Measurements from ENCODE around the gene KCNE3. TPM values are rescaled to one million over a fixed set of nuclear protein-coding genes. Genes with fewer than 3 reads are reported as not detected.

KCNE3 gene
- total RNA-seq, 1 experiment from 2014 or later = not detected

DNA sequence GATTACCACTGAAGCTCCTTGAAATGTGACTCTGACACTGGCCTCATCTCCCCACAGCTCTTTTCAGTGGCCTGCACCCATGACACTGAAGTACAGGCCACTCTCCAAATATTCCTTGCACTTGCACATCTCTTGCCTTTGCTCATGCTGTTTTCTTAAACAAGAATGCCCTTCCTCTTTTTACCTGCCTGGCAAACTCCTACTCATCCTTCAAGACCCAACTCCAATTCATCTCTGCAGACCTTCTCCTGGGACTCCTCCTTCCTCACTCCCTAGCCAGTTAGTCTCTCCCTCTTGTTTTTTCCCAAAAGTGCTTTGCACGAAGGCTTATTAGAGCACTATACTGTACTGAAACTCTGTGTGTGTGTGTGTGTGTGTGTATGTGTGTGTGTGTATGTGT, 2.6 kb downstream of the KCNE3 start:
- TF ChIP-seq, protein P1, sequence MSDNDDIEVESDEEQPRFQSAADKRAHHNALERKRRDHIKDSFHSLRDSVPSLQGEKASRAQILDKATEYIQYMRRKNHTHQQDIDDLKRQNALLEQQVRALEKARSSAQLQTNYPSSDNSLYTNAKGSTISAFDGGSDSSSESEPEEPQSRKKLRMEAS (IDR thresholded peaks at IDR 0.05) = no peak
- TF ChIP-seq, protein P2, sequence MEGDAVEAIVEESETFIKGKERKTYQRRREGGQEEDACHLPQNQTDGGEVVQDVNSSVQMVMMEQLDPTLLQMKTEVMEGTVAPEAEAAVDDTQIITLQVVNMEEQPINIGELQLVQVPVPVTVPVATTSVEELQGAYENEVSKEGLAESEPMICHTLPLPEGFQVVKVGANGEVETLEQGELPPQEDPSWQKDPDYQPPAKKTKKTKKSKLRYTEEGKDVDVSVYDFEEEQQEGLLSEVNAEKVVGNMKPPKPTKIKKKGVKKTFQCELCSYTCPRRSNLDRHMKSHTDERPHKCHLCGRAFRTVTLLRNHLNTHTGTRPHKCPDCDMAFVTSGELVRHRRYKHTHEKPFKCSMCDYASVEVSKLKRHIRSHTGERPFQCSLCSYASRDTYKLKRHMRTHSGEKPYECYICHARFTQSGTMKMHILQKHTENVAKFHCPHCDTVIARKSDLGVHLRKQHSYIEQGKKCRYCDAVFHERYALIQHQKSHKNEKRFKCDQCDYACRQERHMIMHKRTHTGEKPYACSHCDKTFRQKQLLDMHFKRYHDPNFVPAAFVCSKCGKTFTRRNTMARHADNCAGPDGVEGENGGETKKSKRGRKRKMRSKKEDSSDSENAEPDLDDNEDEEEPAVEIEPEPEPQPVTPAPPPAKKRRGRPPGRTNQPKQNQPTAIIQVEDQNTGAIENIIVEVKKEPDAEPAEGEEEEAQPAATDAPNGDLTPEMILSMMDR (IDR thresholded peaks at IDR 0.05 in 2 of 3, conservative IDR thresholded peaks at IDR 0.05 in 1 of 3; ENCODE audit: borderline replicate concordance in 1 of 3, insufficient read depth in 1 of 3, low read depth in 2 of 3, low read length in 2 of 3) = no peak
- Histone ChIP-seq H4K20me1 (ENCODE audit: insufficient read depth) (no peaks in the 10 kb centered on the region), H3K4me2 (ENCODE audit: low read length) (no peak overlapping the region), H3K27ac (ENCODE audit: low read depth, low read length) (no peak overlapping the region), H2AFZ (ENCODE audit: low read depth, low read length, poor library complexity, severe bottlenecking) (no peak overlapping the region), H3K79me2 (ENCODE audit: insufficient read depth, low read length) (no peaks in the 10 kb centered on the region), H3K9me3 (ENCODE audit: control insufficient read depth in 1 of 2, insufficient read depth in 1 of 2, low read depth in 1 of 2, low read length in 2 of 2) (no peaks in the 10 kb centered on the region), H3K4me3 (replicated peaks in 1 of 2; ENCODE audit: low read depth in 1 of 2, low read length in 2 of 2) (no peak overlapping the region), H3K27me3 (ENCODE audit: insufficient read depth, low read length) (no peaks in the 10 kb centered on the region; the same call in 1 of the 2 replicates), H3K9ac (ENCODE audit: low read length) (no peak overlapping the region), H3K9me2 (ENCODE audit: insufficient read depth) (no peaks in the 10 kb centered on the region), H3K36me3 (ENCODE audit: control insufficient read depth in 1 of 2, insufficient read depth in 2 of 2, low read length in 2 of 2) (no peaks in the 10 kb centered on the region), H3K4me1 (ENCODE audit: control insufficient read depth in 1 of 2, insufficient read depth in 2 of 2, low read length in 2 of 2) (peaks cover 2 to 7% of the 10 kb centered on the region in 2 experiments; a peak in 1 of 4 replicates)
- DNase-seq (ENCODE audit: low read depth, low spot score) (no peak), ATAC-seq (no peak)
- POLR2A ChIA-PET = no interaction called here
- intact Hi-C loops (cut with micrococcal nuclease) = no loop called here
- CTCF ChIA-PET = interaction anchor here (1.5 kb wide), 1 partner anchor 106 kb away, joined by 3 read pairs; no protein-coding TSS in a partner anchor
- RAD21 ChIA-PET (ENCODE audit: low non-redundant PET in 1 of 2, low total read pairs in 2 of 2, uncharacterized antibody in 2 of 2, unreplicated experiment in 2 of 2) = no interaction called here
- no TSS peak for BruUV-seq (replicated peaks)

DNA sequence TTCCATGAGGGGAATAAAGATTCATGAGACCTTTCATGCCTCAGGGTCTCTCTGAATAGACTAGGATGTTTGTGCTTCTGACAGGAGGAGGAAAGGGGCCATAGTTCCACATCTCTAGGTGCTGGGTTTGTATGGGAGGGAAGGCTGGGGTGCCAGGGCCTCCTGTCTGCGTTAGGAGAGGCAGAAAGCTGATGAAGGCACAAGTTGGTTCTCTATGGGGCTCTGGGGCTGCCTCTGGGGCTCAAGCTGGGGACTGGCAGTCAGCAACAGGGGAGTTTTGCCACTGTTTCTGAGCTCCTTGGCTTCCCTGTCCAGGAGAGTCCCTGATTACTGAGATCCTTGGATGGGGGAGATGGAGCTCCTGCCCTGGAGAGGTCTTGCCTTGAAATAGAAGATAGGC, 4.1 kb downstream of the KCNE3 start:
- DNase-seq (ENCODE audit: low read depth, low spot score) (no peak), ATAC-seq (no peak)
- H3K27ac ChIP-seq (ENCODE audit: low read depth, low read length) = no peak overlapping the region
- H3K9me2 ChIP-seq (ENCODE audit: insufficient read depth) = no peaks in the 10 kb centered on the region
- H3K4me3 ChIP-seq (replicated peaks in 1 of 2; ENCODE audit: low read depth in 1 of 2, low read length in 2 of 2) = no peak overlapping the region
- H4K20me1 ChIP-seq (ENCODE audit: insufficient read depth) = no peaks in the 10 kb centered on the region
- H3K4me2 ChIP-seq (ENCODE audit: low read length) = no peak overlapping the region
- BruUV-seq (replicated peaks) = no TSS peak
- H3K79me2 ChIP-seq (ENCODE audit: insufficient read depth, low read length) = no peaks in the 10 kb centered on the region
- ChIA-PET POLR2A (no interaction called here), RAD21 (ENCODE audit: low non-redundant PET in 1 of 2, low total read pairs in 2 of 2, uncharacterized antibody in 2 of 2, unreplicated experiment in 2 of 2) (no interaction called here), CTCF (interaction anchor here (1.5 kb wide), 1 partner anchor 108 kb away, joined by 3 read pairs; no protein-coding TSS in a partner anchor)
- no peak overlapping the region for H2AFZ ChIP-seq (ENCODE audit: low read depth, low read length, poor library complexity, severe bottlenecking)
- H3K9ac ChIP-seq (ENCODE audit: low read length) = no peak overlapping the region
- no peaks in the 10 kb centered on the region for H3K36me3 ChIP-seq (ENCODE audit: control insufficient read depth in 1 of 2, insufficient read depth in 2 of 2, low read length in 2 of 2)
- intact Hi-C loops (cut with micrococcal nuclease) = no loop called here
- TF ChIP-seq JUND (IDR thresholded peaks at IDR 0.05) (no peak), RAD21 (IDR thresholded peaks at IDR 0.05; ENCODE audit: low read depth) (no peak), SP1 (IDR thresholded peaks at IDR 0.05; ENCODE audit: low read depth) (no peak), TCF7L2 (IDR thresholded peaks at IDR 0.05; ENCODE audit: borderline replicate concordance, extremely low read depth, insufficient read depth, insufficient read length) (no peak), CBX3 (IDR thresholded peaks at IDR 0.05; ENCODE audit: low read depth) (no peak), POLR2A (IDR thresholded peaks at IDR 0.05; ENCODE audit: borderline replicate concordance, extremely low read depth, insufficient read depth, insufficient read length) (no peak), EZH2phosphoT487 (IDR thresholded peaks at IDR 0.05; ENCODE audit: borderline replicate concordance) (no peak), EGR1 (IDR thresholded peaks at IDR 0.05; ENCODE audit: low read depth) (no peak), SIN3A (IDR thresholded peaks at IDR 0.05; ENCODE audit: low read depth) (no peak)
- TF ChIP-seq, protein P3, sequence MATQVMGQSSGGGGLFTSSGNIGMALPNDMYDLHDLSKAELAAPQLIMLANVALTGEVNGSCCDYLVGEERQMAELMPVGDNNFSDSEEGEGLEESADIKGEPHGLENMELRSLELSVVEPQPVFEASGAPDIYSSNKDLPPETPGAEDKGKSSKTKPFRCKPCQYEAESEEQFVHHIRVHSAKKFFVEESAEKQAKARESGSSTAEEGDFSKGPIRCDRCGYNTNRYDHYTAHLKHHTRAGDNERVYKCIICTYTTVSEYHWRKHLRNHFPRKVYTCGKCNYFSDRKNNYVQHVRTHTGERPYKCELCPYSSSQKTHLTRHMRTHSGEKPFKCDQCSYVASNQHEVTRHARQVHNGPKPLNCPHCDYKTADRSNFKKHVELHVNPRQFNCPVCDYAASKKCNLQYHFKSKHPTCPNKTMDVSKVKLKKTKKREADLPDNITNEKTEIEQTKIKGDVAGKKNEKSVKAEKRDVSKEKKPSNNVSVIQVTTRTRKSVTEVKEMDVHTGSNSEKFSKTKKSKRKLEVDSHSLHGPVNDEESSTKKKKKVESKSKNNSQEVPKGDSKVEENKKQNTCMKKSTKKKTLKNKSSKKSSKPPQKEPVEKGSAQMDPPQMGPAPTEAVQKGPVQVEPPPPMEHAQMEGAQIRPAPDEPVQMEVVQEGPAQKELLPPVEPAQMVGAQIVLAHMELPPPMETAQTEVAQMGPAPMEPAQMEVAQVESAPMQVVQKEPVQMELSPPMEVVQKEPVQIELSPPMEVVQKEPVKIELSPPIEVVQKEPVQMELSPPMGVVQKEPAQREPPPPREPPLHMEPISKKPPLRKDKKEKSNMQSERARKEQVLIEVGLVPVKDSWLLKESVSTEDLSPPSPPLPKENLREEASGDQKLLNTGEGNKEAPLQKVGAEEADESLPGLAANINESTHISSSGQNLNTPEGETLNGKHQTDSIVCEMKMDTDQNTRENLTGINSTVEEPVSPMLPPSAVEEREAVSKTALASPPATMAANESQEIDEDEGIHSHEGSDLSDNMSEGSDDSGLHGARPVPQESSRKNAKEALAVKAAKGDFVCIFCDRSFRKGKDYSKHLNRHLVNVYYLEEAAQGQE (IDR thresholded peaks at IDR 0.05; ENCODE audit: low read depth) = no peak
- TF ChIP-seq, protein P4, sequence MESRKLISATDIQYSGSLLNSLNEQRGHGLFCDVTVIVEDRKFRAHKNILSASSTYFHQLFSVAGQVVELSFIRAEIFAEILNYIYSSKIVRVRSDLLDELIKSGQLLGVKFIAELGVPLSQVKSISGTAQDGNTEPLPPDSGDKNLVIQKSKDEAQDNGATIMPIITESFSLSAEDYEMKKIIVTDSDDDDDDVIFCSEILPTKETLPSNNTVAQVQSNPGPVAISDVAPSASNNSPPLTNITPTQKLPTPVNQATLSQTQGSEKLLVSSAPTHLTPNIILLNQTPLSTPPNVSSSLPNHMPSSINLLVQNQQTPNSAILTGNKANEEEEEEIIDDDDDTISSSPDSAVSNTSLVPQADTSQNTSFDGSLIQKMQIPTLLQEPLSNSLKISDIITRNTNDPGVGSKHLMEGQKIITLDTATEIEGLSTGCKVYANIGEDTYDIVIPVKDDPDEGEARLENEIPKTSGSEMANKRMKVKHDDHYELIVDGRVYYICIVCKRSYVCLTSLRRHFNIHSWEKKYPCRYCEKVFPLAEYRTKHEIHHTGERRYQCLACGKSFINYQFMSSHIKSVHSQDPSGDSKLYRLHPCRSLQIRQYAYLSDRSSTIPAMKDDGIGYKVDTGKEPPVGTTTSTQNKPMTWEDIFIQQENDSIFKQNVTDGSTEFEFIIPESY (IDR thresholded peaks at IDR 0.05; ENCODE audit: extremely low read depth, insufficient replicate concordance, low read length) = no peak
- H3K9me3 ChIP-seq (ENCODE audit: control insufficient read depth in 1 of 2, insufficient read depth in 1 of 2, low read depth in 1 of 2, low read length in 2 of 2) = no peaks in the 10 kb centered on the region
- H3K27me3 ChIP-seq (ENCODE audit: insufficient read depth, low read length) = no peaks in the 10 kb centered on the region; the same call in 1 of the 2 replicates
- peaks cover 2 to 7% of the 10 kb centered on the region in 2 experiments; a peak in 1 of 4 replicates for H3K4me1 ChIP-seq (ENCODE audit: control insufficient read depth in 1 of 2, insufficient read depth in 2 of 2, low read length in 2 of 2)

Measured in HCT116 (cell line).